ENCODE data around the gene ASB1.

The ASB1 gene, protein sequence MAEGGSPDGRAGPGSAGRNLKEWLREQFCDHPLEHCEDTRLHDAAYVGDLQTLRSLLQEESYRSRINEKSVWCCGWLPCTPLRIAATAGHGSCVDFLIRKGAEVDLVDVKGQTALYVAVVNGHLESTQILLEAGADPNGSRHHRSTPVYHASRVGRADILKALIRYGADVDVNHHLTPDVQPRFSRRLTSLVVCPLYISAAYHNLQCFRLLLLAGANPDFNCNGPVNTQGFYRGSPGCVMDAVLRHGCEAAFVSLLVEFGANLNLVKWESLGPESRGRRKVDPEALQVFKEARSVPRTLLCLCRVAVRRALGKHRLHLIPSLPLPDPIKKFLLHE

DNA sequence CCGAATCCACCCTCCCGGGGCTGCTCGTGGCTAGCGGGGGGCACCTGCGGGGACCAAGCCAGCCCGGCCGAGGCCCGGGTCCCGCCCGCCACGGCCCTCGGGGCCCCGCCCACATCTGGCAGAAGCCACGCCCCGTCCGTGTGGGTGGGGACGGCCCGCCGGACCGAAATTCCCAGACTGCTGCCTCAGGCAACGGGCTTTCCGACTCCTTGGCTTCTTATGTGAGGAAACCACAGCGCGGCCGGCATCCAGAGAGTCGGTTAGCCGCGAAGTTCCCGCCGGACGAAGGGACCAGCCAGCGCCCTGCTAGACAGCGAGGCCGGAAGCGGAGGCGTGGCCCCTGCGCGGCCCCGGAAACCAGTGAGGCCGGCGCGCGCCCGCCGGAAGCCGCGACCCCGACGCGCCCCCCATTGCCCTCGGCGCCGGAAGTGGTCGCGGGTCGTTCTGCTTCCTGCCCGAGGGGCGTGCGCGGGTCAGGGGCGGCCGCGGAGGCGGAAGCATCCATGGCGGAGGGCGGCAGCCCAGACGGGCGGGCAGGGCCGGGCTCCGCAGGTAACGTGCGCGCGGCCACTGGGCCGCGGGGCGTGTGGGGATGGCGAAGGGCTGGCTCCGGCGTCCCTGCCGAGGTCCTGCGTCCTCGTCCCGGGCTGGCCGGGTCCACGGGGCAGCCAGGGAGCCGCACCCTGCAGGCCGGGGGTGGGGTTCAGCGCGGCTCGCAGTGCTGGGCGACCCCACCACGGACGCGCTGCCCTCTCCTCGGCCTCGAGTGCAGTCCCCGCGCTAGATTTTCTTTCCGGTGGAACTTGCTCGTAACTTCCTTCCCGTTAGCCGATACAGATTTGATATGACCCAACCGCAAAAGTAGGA lies at the start of gene ASB1:
ASB1 (plus strand) TSS at position 360 of the 867 bp plus-strand sequence; CDS start at position 504, 144 bp downstream.
- peak; percentile 79 for DNase-seq (ENCODE audit: low spot score)

DNA sequence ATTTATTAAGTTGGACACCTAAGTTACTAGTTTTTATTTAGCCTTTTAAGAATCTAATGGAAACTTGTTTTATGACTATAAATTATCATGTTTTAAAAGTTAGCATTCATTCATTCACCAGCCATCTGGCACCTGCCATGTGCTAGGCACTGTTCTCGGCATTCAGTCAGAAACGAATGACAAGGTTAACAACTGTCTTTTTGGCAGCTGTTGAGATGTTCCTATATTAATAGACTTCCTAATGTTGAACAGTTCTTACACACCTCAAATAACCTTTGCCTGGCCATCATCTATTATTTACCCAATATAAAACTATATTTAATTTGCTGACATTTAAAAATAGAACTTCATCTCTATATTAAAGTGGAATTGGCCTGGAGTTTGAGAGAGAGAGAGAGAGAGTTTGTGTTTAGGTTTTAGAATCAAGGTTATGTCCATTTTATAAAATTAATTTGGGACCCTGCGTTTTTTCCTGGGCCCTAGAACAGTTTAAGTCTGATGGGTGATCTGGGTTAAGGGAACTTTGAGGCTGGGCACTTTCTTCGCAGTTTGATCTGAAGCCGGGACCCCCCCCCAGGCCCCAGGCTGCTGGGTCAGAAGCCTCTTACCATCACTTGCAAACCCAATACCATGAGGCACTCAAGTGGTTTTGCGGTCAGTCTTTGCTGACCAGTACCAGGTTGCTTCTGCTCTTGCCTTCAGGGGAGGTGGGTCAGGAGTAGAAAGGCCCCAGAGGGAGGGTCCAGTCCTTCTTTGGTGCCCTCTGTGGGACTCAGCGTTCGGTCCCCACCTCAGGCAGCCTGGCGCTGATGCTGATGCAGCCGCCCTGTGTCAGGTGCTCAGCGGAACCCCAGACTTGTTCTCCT lies 48.3 kb upstream of the ASB1 start:
- DNase-seq (ENCODE audit: low spot score) = no peak

DNA sequence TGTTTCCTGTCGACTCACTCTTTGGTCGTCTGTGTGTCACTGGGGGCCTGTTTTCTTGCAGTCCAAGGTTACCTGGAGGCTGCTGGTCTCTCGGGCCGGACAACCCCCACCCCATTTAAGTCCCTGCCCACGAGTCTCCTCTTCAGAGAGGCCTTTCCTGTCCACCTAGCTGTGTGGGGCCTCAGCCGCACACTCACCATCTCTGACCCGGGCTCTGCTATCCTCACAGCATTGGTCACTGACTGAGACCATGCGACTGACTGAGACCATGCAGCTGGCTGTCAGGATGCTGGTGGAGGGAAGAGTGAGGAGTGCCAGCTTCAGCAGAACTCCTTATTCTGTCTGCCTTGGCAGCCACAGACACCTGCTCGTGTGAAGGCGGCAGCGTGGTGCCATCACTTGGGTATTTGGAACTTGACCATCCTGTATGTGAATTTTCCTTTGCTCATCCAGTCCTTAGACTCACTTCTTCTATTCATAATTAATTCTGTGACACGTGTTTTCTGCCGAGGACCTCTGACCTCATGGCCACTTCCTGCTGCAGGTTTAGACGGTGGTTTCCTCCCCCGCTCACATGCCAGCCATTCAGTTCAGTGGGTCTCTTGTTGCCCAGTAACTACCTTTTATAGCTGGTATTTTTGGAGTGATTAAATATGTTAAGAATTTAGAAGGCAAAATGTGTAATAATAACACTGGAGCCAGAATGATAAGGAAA lies 47.5 kb upstream of the ASB1 start:
- DNase-seq (ENCODE audit: low spot score) = no peak

DNA sequence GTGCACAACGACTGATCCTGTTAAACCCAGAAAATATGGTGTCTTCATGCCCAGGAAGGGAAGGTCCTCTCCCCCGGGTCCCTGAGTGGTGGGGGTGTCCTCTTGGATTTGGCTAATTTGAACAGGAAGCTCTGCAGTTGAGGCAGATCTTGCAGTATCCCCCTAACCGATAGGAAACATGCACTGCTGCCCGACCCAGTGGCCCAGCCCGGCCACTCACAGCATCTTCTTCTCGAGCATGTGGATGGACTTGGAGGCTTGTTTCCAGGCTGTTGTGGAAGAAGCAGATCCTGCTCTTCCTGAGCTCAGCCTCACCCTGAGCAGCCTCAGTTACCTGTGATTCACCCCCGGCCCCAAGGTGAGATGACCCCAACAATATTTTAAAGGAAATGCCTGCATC lies 46.4 kb upstream of the ASB1 start:
- no peak for DNase-seq (ENCODE audit: low spot score)

DNA sequence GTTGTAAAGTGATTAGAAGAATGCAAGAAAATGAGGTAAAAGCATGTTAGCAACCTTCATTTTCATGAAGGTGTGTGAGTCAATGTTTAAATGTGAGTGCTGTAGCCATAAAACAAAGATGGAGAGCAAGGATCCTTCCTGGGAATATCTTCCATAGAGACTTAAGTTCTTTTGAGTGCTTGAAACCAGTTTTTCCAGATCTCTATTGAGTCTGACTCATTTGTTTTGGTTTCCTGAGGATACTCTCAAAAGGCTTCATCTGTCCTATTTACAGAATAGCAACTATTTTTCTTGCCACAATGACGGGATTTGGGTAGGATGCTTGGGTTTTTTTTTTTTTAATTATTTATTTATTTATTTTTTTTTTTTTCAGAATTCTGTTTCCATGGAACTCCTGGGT lies 45.9 kb upstream of the ASB1 start:
- no peak for DNase-seq (ENCODE audit: low spot score)

DNA sequence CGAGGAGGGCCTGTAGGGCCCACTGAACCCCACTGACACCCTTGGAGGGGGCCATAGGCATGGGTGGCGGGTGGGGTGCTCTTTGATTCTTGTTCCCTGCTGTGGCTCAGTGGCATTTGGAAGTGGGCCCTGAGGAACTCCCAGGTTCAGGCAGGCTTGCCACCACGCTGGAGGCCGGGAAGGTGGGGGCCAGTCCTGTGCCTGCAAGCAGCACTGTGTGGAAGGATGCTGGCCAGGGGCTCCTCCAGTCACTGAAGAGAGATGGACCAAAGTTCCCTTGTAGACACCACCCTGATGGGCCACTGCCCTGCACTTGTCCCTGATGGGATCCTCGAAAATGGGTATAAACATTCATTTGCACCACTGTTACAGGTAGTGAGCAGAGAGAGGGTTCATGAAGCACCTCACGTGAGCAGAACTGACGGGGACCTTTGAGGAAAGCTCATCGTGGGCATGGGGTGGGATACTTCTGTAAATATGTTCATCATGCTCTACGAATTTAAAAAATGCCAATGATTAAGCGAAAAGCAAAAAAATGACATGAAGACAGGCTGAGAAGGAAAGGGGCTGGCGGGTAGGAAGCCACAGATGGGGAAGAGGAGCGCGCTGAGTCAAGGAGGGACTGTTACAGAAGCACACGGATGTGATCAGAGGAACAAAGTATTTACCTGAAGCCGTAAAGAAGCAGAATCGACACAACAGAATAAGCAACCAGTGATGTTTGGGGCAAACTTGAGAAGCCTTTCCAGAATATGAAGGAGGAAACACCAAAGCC lies 45.2 kb upstream of the ASB1 start:
- no peak for DNase-seq (ENCODE audit: low spot score)

DNA sequence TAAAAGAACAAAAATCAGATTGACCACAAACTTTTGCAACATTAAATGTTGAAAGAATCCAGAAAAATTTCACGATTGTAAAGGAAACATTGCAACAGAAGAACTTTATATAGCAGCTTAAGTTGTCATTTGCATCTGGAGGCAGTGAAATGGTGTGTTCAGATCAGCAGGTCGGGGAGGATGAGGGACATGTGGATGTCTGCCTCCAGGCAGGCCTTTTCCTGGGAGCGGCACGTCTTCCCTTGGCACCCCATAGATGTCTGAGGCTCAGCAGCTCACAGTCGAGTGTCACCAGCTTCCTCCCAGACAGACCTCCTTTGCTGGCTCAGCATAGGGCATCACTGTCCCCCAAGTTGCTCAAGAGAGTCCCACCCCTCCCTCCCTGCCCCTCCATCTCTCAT lies 44.3 kb upstream of the ASB1 start:
- DNase-seq (ENCODE audit: low spot score) = no peak

DNA sequence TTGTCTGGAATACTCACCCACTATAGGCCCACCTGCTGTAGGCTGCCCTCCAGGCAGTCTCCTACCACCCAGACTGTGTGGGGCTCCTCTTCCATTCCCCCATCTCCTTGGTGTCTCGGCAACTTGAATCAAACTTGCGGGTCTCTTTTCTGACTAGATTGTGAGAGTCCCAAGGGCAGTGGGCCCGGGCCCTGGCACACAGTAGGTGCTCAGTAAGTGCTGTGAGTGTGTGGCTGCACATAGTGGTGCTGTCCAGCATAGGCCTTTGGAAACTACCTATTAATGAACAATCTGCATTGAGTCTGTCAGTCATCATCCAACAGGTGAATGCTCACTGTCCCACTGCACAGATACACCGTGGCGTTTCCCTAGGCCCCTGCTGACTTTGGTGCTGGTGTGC lies 43.6 kb upstream of the ASB1 start:
- no peak for DNase-seq (ENCODE audit: low spot score)

DNA sequence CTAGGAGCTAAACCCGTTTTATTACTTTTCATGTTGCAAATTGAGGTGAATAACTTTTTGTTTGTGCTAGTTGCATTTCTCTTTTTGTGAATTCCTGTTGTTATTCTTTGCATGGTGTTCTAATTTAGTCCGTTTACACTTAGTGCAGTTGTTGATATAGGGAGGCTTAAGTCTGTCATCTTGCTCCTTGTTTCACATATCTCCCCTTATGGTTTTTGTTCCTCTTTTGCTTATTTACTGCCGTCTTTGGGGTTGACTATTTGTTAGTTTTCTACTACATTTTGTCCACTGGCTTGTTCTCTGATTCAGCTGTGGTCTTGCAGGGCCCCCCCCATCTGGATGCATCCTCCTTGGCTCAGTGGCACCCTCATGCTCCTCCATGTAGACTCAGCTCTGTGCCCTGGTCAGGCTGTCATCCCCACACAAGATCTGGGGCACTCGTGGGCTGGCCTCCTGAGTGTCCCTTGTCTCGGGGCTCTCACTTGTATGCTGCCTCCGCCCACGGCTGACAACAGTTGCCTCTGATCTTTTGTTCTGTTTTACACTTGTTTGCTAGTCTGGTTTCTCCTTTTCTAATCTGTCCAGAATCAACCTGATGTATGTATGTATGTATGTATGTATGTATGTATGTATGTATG lies 42.9 kb upstream of the ASB1 start:
- DNase-seq (ENCODE audit: low spot score) = no peak

DNA sequence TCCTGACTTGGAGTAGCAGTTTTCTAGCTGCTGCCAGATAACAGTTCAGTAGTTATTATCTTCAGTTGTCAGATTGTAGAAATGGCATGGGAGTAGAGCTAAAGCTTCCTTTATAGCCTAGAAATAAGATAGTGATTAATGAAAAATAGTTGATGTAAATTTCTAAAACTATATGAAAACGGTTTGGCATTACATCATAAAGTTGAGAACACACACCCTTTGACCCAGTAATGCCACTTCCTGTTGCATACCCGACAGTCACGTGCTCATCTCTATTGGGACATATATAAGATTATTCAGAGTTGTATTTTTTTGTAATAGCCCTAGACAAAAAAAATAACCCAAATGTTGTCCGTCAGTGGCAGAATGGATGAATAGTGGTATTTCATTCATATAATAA lies 39.4 kb upstream of the ASB1 start:
- DNase-seq (ENCODE audit: low spot score) = no peak

DNA sequence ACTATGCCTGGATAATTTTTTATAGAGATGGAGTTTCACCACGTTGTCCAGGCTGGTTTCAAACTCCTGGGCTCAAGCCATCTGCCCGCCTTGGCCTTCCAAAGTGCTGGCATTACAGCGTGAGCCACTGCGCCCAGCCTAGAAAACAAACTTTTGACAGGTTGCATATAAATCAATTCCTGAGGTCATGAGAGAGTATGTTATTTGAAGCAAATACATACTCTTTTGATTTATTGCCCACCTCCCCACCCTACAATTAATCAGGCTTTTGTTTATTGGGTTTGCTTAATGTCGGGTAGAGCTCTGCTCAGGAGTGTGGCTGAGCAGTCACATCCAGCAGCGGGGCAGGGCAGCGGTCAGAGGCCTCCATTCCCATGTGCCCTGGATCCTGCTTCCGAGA lies 37.9 kb upstream of the ASB1 start:
- DNase-seq (ENCODE audit: low spot score) = no peak

DNA sequence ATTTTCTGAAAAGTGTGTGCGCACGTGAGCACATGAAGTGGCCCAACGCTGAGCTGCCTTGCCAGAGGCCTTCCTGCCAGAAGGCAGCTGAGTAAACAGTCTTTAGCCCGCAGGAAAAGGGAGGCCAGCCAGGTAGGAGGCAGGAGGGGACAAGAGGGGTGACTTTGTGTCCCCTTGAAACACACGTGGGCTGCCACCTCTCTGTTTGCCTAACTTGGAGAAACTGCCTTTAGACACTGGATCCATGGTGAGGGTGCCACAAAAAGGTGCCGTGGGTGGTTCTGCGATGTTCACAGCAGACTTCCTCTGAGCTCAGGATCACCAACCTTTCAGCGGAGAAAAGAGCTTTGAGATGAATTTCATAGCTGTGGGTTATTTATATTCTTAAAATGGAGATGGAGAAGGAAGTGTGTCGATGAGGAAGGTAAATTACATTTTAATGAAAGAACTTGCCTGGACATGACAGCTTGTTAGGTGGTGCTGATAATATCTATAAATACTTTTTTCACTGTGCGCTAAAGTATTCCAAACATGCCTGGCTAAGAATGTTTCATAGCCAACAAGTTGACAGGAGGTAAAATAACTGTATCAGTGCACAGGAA lies 36.6 kb upstream of the ASB1 start:
- DNase-seq (ENCODE audit: low spot score) = no peak

DNA sequence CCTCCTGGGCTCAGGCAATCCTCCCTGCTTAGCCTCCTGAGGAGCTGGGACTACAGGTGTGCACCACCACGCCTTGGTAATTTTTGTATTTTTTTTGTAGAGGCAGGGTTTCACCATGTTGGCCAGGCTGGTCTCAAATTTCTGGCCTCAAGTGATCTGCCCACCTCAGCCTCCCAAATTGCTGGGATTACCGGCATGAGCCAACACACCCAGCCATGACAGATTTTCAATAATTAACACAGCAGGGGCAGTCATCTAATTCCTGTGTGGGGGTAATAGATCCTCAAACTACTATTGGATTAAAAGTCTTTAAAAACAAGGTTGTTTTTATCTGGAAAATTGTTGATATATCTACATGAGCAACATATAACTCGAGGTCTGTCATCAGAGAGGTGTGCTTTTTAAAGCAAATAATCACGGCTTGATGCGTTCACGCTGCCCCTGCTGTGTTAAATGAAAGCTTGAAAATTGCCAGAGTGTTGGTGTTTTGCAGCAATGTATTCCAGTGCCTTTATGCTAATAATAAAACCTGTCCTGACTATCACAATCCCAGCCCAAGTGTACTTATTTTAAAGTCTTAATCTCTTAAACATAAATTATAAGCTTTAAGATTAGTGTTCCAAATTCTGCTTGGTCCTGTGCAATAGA lies 35.6 kb upstream of the ASB1 start:
- no peak for DNase-seq (ENCODE audit: low spot score)

DNA sequence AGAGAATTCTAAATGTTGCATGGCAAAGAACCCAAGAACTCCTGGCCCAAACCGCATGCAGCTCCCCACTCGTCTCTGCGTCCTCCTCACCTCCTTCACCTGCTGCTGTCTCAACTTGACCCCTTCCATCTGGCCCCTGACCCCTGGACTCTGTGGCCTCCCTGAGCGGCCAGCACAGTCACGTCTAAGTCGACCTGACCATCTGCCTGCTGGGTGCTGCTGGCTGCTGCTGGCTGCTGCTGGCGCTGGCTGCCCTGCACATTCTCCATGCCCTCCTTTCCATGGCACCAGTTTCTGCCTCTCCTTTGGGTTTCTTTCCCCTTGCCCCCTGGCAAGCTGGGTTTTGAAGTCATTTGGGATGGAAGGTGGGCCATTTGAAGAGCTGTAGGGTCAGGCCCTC lies 30.1 kb upstream of the ASB1 start:
- DNase-seq (ENCODE audit: low spot score) = no peak

DNA sequence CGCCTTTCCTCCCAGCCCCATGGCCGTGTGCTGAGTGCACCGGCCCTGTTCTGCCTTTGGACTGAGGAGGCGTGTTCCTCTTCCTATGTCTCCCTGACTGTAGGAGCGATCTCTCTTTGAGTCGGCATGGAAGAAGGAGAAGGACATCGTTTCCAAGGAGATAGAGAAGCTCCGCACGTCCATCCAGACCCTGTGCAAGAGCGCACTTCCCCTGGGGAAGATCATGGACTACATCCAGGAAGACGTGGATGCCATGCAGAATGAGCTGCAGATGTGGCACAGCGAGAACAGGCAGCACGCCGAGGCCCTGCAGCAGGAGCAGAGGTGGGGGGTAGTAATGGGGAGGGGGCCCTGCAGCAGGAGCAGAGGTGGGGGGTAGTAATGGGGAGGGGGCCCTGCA lies 29.4 kb upstream of the ASB1 start:
- no peak for DNase-seq (ENCODE audit: low spot score)

DNA sequence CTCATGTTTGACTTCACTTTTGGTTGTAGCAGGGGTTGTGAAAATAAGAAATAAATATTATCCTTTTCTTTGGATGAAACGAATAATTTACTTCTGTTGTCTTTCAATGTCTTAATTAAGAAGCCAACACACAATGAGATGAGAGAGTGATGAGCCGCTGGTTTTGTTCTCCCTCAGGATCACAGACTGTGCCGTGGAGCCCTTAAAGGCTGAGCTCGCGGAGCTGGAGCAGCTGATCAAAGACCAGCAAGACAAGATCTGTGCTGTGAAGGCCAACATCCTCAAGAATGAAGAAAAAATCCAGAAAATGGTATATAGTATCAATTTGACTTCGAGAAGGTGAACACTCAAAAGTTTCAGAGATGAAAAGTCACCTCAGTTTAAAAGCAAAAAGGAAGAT lies 28.1 kb upstream of the ASB1 start:
- no peak for DNase-seq (ENCODE audit: low spot score)

DNA sequence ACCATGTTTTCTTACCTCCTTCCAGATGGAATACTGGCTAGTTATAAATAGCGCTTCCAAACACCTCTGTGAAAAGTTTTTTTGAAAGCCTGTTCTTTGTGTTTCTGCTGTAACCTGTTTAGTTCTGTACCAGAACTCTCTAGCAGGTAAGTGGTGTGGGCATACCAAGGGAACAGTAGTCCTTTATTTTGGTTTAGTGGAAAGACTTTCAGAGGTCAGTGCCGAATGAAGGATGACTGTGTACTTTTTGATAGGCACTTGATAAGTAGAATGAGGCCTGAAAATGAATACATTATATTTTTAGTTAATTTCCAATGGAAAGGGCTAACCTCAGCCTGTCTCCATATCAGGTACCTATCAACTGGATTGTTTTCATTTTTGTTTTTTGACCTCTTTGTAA lies 27.6 kb upstream of the ASB1 start:
- DNase-seq (ENCODE audit: low spot score) = no peak

DNA sequence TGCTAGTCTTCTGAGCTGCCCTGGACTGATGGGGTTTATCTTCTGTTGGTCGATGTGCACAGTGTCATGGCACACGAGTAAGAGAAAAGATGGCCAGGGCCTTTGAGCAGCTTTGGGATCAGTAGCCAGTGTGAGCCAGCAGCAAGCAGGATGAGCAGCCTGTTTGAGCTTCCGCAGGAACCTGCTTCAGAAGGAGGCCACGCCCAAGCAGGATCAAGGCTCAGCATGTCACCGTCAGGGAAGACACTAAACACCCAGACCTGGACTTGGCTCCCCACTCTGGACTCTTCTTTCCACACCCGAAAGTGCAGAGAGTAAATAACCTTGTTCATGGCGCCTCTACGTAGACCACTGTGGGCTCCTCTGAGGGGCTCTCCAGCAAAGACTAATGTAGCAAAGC lies 25.2 kb upstream of the ASB1 start:
- no peak for DNase-seq (ENCODE audit: low spot score)

DNA sequence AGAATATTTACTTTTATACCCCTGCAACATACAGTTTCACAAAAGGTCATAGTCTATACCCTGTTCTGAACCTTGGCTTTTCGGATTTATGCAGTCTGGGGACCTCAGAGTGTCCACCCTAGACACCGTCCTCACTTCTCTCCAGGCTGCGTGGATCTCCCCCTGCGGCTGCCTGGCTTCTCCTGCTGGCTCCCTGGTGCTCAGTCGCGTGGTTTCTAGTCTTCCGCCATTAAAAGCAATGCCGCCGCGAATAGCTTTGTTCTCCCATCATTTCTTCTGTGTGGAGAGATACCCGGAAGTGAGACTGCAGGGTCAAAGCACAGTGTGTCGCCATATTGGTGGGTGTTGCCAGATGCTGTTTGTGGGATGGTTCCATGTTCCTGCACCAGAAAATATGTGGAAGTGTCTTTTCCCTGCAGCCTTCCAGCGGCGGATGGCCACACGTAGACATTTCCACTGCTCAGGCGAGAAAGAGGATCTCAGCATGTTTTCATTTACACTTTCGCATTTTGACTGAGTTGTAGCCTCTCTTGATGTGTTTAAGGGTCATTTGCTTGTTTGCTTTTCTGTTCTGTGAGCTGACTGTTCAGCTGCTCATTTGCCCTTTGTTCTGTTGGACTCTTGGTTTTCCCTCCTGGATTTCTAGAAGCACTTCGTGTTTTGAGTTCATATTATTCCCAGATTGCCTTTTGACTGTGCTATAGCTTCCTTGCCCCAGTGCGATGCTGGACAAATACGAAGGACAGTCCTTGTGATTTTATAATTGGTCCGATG lies 22.9 kb upstream of the ASB1 start:
- no peak for DNase-seq (ENCODE audit: low spot score)
